Hematopoietic multipotent progenitor cell treated with erythropoietin and hydrocortisone succinate and interleukin-3 and kit ligand, for 6 days (in vitro differentiated cells): ENCODE measurements around the gene NTM.
A peak's percentile ranks its signal among the peaks of the same experiment; 100 is the strongest.

Source experiments
- DNase-seq: peaks from one replicate; pipeline ENCODE4 v3.0.0-alpha.2; 2015

Gene NTM

GRCh38 chr11:131792243-131792642, 421.8 kb downstream of the NTM start:
- no peak for DNase-seq

DNA sequence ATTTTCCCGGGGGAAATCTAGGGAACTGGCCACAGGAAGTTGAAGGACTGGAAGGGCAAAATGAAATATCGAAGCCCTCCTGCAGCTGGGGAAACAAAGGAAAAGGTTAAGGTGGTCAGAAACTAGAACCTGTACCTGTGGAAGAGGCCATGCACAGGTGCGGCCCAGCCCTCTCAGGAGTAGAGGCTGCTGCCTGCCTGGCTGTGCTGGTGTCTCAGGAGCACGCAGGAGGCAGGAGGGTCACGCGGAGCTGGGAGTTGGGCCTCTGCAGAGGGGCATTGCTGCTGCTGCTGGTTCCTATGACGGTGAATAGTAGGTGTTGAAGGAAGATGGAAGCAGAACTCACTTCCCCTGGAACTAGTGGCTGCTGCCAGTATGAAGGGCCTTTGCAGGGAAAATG, 425.7 kb downstream of the NTM start:
- DNase-seq: no peak

- no peak for DNase-seq
Observed at GRCh38 chr11:131796541-131796940, 426.1 kb downstream of the NTM start.

GRCh38 chr11:131800452-131800851, 430.0 kb downstream of the NTM start:
- no peak for DNase-seq

- no peak for DNase-seq
Observed at GRCh38 chr11:131802440-131803115, 432.2 kb downstream of the NTM start.

DNA sequence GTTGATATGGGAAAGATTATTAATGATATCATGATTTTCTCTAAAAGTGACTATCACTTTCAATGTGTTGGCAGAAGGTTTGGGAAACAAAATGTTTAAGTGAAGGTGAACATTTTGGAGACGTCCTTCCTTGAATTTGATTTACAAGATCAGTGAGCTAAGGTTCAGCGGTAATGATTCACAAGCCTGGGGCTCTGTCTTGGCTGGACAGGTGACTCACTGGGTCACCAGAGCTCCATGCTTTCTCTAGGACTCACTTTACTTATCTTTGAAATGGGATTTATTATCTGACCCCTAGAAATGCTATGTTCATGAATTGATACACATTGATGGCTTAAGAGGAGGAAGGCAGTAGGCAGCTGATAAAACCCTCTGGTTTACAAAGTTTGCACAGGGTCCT, 437.5 kb downstream of the NTM start:
- no peak for DNase-seq

- DNase-seq: no peak
Observed at GRCh38 chr11:131808470-131808869, 438.1 kb downstream of the NTM start.

DNA sequence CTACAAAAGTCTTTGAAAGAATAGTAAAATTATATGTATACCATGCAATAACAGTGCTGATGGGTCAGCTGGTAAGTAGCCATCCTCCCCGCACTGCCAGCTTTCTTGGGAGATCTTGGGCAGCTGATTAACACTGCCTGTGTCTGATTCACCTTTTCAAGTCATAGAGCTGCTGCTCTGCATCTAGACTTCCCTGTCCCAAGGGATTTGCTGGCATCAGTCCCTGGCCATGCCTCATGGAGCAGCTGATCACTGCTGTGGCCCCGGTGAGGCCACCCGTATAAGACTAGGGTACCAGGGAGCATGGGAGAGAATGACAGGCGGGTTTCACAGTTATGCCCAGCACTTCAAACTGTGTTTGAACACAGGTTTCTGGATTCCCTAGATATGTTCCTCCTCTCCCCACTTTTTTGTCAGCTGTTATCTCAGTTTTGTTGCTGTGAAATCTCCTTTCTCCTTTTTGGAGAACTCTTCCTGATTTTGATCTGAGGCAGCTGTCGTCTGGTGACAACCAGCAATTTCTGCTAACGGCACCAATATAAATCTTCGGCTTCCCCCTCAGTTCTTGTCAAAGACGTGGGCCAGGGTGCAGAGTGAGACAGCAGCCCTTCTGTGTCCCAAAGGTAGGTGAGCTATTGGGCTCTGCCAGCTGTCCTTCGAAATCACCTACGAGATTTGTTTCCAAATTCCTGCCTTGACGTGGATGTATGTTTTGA, 438.9 kb downstream of the NTM start:
- DNase-seq: no peak

DNA sequence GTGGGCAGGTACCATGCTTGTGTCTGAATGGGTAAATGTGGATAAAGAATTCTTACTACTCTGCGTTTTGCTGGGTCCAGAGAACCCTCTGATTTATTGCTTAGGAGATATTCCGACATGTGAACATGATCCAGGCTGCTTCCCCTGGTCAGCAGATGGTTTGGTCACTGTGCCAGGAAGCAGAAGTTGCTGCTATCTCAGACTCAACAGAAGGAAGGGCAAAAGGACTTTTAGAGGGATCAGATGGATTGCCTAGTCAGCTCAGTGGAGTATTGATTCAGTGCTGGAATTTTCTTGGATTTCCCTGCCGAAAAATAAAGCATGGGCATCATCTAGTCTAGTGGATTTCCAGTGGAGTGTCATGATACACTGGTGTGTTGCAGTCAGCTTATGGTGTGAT, 440.1 kb downstream of the NTM start:
- DNase-seq: no peak

- no peak for DNase-seq
Observed at GRCh38 chr11:131811383-131811782, 441.0 kb downstream of the NTM start.

- DNase-seq: no peak
Observed at GRCh38 chr11:131814108-131814507, 443.7 kb downstream of the NTM start.

DNA sequence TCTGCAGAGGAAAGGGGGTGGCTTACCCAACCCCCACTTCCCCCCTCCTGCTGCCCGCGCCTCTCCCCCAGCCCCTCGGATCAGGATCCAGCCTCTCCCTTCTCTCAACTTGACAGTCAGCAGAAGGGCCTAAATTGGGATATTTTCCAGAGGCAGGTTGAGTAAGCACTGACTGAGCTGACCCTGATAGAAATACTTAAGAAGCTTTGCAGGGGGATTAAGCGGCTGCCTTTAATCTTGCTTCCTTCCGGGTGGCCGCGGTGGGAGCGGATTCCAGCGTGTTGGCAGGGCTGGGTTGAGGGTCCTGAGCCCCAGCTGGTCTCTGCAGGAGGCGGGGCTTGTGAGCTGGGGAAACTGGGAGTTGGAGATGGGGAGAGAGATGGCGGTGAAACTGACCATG, 445.2 kb downstream of the NTM start:
- DNase-seq: no peak

GRCh38 chr11:131816051-131816450, 445.6 kb downstream of the NTM start:
- DNase-seq: no peak

DNA sequence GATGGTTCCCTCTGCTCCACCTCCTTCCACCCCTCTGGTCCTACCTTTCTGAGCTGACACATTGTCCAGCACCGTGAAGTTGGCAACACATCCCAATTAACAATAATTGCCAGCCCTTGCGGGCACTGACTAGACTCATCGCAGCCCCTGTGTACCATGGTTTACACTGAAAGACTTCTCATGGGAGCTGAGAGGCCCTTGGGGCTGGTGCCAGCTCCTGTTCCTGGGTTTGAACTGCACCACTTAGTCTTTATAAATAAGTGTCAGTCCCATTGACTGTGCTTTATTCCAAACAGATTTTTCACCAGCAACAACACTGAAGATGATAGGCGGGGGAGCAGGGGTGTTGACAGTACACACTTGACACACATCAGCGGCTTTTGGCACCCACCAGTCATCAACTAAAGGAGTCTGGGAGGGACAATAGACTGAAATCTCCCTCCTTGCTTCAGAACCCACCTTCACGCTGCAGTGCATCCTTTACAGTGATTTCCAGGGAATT, 447.3 kb downstream of the NTM start:
- DNase-seq: no peak

- no peak for DNase-seq
Observed at GRCh38 chr11:131819865-131820264, 449.4 kb downstream of the NTM start.

- no peak for DNase-seq
Observed at GRCh38 chr11:131822506-131822905, 452.1 kb downstream of the NTM start.

- no peak for DNase-seq
Observed at GRCh38 chr11:131823772-131824171, 453.4 kb downstream of the NTM start.

DNA sequence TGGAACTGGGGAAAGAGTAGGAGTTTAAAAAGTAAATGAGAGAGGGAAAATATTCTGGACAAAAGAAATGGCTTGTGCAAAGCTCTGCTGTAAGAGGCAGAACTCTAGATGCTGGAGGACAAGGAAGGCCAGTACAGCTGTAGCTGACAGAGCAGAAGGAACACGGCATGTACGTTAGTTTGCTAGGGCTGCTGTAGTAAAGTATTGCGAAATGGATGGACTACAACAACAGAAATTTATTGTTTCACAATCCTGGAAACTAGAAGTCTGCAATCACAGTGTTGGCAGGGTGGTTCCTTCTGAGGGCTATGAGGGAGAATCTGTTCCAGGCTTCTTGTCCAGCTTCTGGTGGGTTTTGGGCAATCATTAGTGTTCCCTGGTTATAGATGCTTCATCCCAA, 454.4 kb downstream of the NTM start:
- peak; percentile 75 for DNase-seq

GRCh38 chr11:131827430-131827829, 457.0 kb downstream of the NTM start:
- DNase-seq: peak; percentile 53

- DNase-seq: no peak
Observed at GRCh38 chr11:131829725-131830124, 459.3 kb downstream of the NTM start.

- DNase-seq: no peak
Observed at GRCh38 chr11:131832079-131832478, 461.7 kb downstream of the NTM start.

- DNase-seq: no peak
Observed at GRCh38 chr11:131833366-131833765, 463.0 kb downstream of the NTM start.

- no peak for DNase-seq
Observed at GRCh38 chr11:131837562-131837961, 467.1 kb downstream of the NTM start.

DNA sequence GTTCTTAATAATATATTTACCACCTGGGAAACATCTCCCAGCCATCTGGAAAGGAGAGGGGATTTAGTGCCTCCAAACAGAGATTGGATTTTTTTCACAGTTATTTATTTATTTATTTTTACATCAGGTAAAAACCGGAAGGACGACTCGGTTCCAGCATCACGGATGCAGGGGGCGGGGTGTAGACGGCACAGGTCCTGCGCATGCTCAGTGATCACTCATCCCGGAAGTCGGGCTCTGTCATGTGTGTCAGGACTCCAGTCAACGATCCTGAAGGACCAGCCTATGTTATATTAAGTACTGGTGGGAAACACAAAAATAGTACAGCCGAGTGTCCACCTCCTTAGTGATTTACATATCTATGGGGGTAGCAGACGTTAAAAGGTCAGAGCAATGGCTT, 467.6 kb downstream of the NTM start:
- DNase-seq: no peak

- no peak for DNase-seq
Observed at GRCh38 chr11:131839326-131839725, 468.9 kb downstream of the NTM start.
